Fibroblast of pulmonary artery (primary cell): ENCODE results near the gene CDSN.

Source experiments
- DNase-seq: peaks from one replicate; pipeline ENCODE4 v3.0.0-alpha.2; 2010; ENCODE audit warnings: low read depth
- H3K4me3 ChIP-seq: replicated peaks from 2 replicates; pipeline ENCODE4 v1.5.1; 2011; ENCODE audit warnings: low read depth, mild to moderate bottlenecking, control low read depth, low read length, moderate library complexity
- TF ChIP-seq, protein P1 (sequence below): IDR thresholded peaks from 2 replicates; pipeline ENCODE4 v1.5.1; 2011; ENCODE audit warnings: mild to moderate bottlenecking, control low read depth, low read length, inconsistent platforms; ENCODE audit errors: missing control alignments

The CDSN gene

GRCh38 chr6:31131595-31131994, 11.3 kb upstream of the CDSN start:
- H3K4me3 ChIP-seq = no peak overlapping the region
- DNase-seq = no peak
- TF ChIP-seq, protein P1, sequence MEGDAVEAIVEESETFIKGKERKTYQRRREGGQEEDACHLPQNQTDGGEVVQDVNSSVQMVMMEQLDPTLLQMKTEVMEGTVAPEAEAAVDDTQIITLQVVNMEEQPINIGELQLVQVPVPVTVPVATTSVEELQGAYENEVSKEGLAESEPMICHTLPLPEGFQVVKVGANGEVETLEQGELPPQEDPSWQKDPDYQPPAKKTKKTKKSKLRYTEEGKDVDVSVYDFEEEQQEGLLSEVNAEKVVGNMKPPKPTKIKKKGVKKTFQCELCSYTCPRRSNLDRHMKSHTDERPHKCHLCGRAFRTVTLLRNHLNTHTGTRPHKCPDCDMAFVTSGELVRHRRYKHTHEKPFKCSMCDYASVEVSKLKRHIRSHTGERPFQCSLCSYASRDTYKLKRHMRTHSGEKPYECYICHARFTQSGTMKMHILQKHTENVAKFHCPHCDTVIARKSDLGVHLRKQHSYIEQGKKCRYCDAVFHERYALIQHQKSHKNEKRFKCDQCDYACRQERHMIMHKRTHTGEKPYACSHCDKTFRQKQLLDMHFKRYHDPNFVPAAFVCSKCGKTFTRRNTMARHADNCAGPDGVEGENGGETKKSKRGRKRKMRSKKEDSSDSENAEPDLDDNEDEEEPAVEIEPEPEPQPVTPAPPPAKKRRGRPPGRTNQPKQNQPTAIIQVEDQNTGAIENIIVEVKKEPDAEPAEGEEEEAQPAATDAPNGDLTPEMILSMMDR = no peak

GRCh38 chr6:31130751-31131150, 10.5 kb upstream of the CDSN start:
- TF ChIP-seq, protein P1 = no peak
- H3K4me3 ChIP-seq = no peak overlapping the region
- no peak for DNase-seq

- TF ChIP-seq, protein P1 = no peak
- no peak for DNase-seq
These were observed 8.9 kb upstream of the CDSN start for GRCh38 chr6:31129130-31129529.

DNA sequence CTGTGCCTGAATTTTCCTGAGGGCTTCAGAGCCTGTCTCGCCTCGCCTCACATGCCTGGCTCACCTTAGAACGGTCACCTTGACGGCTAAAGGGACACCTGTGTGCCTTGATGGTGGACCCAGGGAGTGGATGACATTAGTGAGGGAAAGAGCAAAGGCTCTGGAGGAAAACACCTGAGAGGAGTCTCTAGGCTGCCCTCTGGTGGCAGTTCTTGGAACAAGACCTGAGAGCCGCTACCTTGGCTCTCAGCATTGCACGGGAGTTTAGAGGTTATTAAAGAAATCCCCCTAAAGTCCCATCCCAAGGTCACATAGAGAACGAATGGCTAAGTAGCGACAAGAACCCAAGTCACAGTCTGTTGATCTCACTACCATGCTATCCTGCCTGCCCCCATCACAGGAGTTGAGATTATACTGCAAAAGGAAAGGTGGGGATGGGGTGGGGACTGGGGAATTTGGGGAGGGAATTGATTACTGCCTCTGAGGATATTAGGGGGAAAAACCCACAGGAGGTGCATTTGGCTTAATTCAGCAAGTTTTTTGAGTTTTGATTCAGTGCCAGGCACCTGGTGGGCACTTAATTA, 7.9 kb upstream of the CDSN start:
- DNase-seq = peak; percentile 39
- TF ChIP-seq, protein P1 = peak; percentile 94

More at GRCh38 chr6:31129130-31129529, 8.9 kb upstream of the CDSN start:
- H3K4me3 ChIP-seq = no peak overlapping the region

GRCh38 chr6:31126396-31127175, 6.3 kb upstream of the CDSN start:
- TF ChIP-seq, protein P1 = no peak
- no peak for DNase-seq
- no peak overlapping the region for H3K4me3 ChIP-seq

More for the DNA sequence above, 7.9 kb upstream of the CDSN start:
- no peak overlapping the region for H3K4me3 ChIP-seq

DNA sequence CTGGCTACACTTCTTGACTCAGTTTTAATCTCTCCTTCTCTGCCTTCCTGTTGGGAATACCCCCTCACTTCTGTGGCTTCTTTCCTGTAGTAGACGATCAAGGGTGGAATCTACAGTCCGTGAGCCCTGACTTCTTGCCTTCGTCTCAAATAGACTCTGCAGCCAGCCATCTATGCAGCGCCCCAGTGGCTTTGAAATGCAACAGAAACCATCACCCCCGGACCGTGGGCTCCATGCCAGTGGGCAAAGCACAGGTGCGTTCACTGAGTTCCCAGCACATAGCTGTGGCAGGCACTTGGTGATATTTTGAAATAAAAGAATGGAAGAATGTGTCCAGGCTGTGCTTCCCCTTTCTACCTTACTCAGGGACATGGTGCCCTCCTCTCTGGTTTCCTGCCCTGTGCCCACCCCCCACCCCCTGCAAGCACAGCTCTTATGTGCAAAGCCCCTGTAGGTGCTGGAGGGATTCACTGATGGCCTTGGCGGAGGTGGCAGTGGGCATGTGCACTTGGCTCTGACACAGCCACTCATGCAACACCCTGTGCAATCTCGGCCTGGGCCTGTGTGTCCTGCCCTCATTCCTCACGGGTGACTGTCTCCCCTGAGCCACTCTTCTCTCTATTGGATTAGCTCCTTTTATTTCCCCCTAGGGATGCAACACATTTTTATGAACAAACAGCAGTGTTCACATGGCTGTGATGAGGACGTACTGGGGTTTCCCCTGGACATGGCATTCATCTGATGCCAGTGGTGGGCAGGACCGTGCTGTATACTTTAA, 5.5 kb upstream of the CDSN start:
- no peak overlapping the region for H3K4me3 ChIP-seq
- peak; percentile 55 for DNase-seq
- TF ChIP-seq, protein P1 = no peak
